GM08714 (cell line): ENCODE data around the gene ABLIM1.

Source experiments
- H3K4me3 ChIP-seq: fragments of 200-500 bp; sonication (Bioruptor generic); 2 replicates; pipeline ENCODE4 v1.5.1; 2014; ENCODE audit warnings: mild to moderate bottlenecking, low read length, inconsistent platforms
- ZNF274 ChIP-seq: IDR thresholded peaks from 2 replicates; pipeline ENCODE4 v1.6.1; 2012; ENCODE audit warnings: mild to moderate bottlenecking, low read depth, low read length

ABLIM1 gene

DNA sequence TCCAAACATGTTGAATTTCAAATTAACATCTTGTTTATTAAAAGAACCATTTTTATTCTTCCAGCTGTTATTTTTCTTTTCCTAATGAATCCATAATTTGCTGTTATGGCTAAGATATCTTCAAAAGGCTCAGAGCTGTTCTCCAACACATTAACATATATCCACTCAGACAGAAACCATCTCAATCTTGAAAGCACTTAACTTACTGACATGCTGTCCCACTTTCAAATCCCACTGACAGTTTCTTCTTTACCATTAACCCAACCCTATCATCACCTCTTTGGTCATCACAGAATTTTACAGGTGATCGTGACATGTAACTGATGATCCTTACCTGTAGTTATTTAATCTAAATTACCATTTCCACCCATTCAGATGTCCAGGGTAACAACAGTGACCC is 178.2 kb downstream of the ABLIM1 start:
- TF ChIP-seq ZNF274 = no peak
- no peak overlapping the region for H3K4me3 ChIP-seq

DNA sequence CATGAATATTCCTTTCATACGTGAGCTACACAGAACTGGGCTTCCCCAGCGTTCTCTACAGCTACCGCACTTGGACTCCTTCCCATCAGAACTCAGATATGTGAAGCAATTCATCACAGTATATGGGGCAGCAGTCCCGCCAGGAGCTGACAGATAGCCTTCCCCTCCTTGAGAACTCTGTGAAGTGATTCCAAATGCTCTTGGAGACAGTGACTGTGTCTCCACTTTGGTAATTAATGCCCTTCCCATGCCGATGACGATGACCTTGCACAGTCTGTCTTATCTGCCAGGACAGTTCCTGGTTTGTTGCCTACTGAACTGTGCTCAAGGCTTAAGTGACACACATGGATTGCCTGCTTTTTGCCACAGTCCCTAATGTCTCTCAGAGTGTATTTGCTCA is 178.8 kb downstream of the ABLIM1 start:
- no peak for TF ChIP-seq ZNF274
- H3K4me3 ChIP-seq = no peak overlapping the region

DNA sequence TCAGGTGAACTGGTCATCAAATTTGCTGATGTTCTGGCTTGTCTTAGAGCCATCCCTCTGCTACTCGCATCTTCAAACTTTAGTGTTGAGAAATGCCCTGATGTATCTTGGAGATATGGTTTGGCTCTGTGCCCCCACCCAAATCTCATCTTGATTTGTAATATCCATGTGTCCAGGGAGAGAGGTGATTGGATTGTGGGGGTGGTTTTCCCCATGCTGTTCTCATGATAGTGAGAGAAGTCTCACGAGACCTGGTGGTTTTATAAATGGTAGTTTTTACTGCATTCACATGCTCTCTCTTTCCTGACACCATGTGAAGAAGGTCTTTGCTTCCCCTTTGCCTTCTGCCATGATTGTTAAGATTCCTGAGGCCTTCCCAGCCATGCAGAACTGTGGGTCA is 179.8 kb downstream of the ABLIM1 start:
- no peak overlapping the region for H3K4me3 ChIP-seq
- no peak for TF ChIP-seq ZNF274

DNA sequence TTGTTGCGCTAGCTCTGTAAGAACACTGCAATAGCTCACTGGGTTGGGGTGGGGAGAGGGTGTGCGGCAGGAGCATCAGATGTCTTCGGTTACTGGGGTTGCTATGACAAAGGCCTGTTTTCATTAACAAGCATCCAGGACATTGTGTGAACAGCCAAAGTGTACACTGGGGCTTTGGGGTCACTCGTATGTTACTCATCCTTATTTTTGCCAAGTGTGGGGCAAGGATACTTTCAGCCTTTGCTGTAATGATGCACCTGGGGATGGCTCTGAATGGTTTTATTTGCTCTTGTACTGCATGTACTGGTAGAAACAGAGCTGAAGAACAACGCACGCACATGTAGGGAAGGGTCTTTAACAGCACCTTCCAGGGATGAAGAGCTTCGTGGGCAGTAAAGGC is 180.8 kb downstream of the ABLIM1 start:
- H3K4me3 ChIP-seq = no peak overlapping the region
- no peak for TF ChIP-seq ZNF274

DNA sequence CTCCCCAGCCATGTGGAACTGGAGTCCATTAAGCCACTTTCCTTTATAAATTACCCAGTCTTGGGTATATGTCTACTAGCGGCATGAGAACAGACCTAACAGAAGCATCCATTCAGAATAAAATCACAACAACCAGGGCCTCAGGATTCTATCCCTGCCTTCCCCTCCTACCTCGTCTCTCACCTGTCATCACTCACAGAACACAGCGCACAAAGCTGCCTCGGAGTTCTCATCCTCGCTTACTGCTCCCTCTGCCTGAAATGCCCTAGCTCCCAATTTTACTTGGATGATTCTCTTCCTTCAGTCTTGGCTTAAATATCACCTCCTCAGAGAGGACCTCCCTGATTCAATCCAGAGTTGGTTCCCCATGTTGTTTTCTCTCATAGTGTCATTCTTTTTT is 183.1 kb downstream of the ABLIM1 start:
- H3K4me3 ChIP-seq = no peak overlapping the region
- TF ChIP-seq ZNF274 = no peak

DNA sequence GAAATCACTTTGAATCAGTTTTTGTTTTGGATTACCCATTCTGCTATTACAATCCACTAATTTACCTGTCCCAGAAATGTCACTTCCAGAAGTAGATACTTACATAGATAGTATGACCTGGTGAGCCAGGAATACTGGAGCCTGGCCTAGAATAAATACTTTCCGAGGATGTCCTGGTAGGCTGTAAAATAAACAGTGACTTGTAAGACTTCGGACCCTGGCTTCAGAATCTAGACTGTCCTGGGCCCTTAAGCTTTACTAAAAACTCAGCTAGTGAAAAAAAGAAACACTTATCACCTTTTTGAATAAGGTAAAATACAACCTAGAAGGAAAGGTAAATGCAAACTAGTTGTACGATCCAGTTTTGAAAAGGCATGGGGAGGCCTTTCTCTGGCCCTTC is 184.3 kb downstream of the ABLIM1 start:
- TF ChIP-seq ZNF274 = no peak
- H3K4me3 ChIP-seq = no peak overlapping the region

DNA sequence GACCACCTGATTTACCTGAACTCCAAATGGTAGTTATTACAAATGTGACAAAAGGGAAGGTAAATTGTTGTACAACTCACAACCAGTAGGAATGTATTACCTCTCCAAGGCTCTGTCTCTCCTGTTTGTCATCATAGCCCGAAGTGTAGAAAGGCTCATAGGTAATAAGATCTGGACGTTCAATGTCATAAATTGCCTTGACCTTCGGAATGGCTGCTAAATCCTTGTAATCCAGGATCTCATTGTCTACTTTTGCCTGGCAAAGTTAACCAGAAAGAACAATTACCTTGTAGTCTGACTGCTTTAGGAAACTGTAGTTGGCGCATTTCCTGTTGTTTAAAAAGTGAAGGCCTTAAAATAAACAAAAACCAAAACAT is 185.2 kb downstream of the ABLIM1 start:
- TF ChIP-seq ZNF274 = no peak
- H3K4me3 ChIP-seq = no peak overlapping the region

DNA sequence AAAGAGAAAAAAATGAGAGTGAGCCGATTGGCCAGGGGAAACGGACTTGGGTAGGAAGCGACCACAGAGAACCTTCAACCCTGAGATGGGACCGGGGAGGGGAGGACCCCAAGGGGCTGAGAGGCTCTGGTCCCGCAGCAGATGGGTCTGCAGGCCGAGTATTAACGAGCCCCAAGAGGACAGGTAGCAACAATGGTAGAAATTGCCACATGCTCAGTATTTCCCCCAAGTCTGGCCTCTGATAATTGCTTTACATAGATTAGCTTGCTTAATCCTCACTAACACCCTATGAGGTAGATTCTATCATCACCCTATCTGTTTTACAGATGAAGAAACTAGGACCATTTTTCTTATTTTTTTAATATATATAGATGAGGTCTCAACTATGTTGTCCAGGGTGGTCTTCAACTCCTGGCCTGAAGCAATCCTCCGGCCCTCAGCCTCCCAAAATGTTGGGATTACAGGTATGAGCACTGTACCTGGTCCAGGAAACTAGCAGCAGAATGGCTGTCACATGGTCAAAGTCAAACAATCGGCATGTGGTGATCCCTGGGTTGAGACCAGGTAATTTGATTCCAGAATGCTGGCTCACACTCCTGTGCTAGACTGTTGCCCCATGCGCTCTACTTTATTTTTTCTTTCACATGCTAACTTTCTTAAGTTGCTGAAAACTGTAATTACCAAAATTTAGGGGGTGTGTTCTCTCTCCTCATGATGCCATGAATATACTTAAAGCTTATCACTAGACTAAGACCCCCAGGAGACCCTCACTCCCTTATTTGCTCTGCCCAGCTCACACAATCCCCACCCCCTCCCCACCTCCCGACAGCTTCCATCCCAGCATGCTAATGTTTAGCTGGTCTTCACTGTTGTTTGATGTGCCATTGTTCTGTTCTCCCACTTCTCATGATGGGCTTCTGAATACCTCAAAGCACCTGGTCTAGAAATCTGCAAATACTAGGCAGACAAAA is 185.9 kb downstream of the ABLIM1 start:
- no peak overlapping the region for H3K4me3 ChIP-seq
- no peak for TF ChIP-seq ZNF274

DNA sequence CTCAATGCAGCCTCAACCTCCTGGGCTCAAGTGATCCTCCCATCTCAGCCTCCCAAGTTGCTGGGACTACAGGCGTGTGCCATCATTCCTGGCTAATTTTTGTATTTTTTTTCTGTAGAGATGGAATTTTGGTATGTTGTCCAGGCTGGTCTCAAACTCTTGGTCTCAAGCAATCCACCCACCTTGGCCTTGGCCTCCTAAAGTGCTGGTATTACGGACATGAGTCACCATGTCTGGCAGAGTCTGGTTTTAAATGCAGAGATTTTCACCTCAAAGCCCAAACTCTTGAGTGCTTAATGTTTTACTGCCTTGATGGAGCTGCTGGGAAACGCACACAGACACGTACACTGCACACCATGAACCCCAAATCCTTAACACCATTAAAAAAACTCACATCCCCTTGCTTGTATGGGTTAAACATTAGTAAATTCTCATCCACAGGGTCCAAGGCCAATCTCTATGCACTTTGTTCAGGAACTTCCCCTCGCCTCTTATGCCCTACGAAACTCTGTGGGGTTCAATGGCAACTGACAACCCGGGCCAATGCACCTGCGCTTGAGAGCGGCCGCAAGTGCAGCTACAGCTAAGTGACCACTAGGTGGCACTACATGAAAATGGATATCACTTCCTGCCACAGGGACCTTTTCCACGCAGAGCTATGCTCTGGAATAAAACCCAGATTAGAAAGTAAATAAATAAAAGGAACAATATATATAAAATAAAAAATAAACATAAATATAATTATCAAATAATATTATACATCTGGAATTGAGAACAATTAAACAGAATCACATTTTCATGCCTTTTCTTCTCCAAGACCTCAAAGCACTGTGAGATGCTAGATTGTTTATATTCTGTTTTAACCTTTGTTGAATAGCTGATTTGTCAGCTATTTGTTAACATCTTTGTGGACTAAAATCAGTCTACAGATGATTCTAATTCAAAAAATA is 186.8 kb downstream of the ABLIM1 start:
- no peak overlapping the region for H3K4me3 ChIP-seq
- TF ChIP-seq ZNF274 = no peak

DNA sequence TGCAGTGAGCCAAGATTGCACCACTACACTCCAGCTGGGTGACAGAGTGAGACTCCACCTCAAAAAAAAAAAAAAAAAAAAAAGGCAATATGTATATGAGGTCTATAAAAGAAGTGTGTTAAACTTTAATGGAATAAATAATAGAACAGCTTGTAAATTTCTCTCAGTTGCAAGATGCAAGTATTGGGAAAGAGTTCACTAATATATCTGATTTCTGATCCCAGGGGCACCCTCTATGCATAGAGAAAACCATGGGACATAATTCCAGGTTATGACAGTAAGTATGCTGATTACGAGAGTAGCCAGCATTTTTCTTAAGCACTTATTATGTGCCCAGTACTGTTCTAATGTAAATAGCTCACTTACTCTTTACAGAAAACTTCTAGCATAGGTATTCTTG is 187.7 kb downstream of the ABLIM1 start:
- H3K4me3 ChIP-seq = no peak overlapping the region
- no peak for TF ChIP-seq ZNF274

DNA sequence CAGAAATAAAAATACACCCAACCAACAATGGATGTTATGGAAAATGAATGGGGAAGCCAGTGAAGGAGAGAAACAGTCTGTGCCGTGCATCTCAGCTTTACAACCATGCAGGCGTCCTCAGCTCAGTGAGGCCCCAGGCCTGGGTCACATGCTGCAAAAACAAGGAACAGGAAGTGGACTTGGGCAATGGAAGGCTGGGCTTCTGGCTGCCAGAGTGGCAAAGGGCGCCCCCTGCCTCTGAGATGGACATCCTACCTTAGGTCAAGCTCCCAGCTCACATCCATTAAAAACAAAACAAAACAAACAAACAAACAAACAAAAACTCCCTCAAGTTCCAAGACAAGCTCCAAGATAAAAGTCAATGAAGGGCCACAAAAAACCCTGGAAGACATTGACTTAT is 199.1 kb downstream of the ABLIM1 start:
- no peak for TF ChIP-seq ZNF274
- H3K4me3 ChIP-seq = no peak overlapping the region

DNA sequence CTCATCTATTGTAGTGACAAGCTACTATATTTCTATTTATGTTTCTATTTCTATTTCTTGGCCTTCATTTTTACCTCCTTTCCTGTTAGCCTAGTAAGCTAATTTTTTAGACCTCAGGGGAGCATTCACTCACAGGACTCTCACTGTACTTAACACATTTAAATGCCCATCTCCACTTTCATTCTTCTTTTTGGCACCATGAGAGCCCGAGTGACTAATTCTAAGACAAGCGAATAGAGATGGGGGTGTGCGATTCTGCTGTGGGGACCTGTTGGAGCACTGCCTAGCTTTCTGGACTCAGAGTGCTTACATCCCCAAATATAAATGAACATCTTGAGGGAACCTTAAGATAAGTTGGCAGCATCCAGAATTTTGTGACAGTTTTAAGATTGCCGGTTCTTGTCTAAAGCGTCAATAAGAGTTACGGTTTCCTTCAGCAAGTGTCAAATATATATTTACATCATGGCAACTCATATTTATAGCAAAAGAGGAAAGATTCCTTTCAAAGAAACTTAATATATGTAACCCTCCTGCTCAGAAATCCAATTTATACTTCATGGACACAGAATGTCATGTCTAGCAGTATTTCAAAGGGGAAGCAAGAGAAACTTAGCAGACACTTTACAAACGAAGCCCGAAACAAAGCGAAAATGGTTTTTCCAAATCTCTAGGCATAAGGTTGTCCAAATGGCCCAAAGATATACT is 199.7 kb downstream of the ABLIM1 start:
- no peak overlapping the region for H3K4me3 ChIP-seq
- TF ChIP-seq ZNF274 = no peak

DNA sequence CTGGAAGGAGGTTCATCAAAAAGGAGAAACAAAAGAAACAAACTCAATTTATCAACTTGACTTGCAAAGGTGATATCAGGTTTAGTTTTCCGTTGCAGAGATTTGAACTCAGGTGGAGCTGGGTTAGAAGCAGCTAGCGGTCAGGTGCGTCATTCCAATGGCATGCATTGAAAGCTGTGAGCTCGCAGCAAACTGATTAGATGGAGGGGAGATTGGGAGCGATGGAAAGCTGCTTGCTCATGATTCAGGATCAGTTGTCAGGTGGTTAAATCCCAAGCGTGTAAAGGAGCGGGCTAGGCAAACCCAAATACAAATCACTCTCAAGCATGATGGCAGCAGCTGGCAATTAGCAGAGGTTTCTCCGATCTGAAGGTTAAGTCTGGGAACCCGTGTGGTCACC is 204.5 kb downstream of the ABLIM1 start:
- TF ChIP-seq ZNF274 = no peak
- no peak overlapping the region for H3K4me3 ChIP-seq

DNA sequence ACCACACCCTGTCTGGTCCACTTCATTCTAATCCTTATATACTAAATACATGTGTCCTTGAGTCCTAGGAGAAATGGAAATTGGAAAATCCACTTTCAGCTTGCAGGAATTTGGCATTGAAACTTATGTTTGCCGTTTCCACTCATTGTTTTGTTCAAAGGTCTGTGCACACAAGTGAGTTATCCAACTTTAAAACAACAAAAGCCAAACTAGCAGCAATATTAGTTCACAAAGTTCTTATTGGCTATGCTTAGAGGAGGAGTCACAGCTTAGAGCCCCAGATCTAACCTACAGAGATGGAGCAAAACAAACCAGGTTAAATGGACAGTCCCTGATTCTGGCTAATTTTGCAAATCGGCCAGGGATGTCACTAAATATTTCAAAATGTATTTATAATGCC is 209.2 kb downstream of the ABLIM1 start:
- no peak for TF ChIP-seq ZNF274
- H3K4me3 ChIP-seq = no peak overlapping the region
